K562 (cell line): ENCODE results near the gene ENG. TPM values are rescaled to one million over a fixed set of nuclear protein-coding genes. Genes with fewer than 3 reads are reported as not detected.

ENCODE experiments used
- ATAC-seq: fragments of 200-7000 bp; cut with Tn5 transposase; 3 replicates; pipeline ENCODE4 v1.9.1; 2020; ENCODE audit warnings: moderate library complexity
- BruUV-seq: library from RNA; stranded (reverse); fragments of 400-500 nt; replicated peaks from 2 replicates; lab custom pipeline; 2021; lab: Mats Ljungman, UMichigan
- CTCF ChIA-PET: fragments of 300-600 bp; formaldehyde crosslinking; extraction: SDS; loops from one replicate; lab custom pipeline; 2021; ENCODE audit warnings: low intra/inter-chr PET ratio; lab: Yijun Ruan, JAX
- POLR2A ChIA-PET: fragments of 300-600, 350-650 bp; sonication (Branson Sonifier 250); formaldehyde crosslinking; extraction: SDS; loops from one replicate; lab custom pipeline; 2021; ENCODE audit warnings: antibody characterized with exemption, inconsistent platforms; lab: Yijun Ruan, JAX
- DNase-seq, 4 experiments: peaks; one replicate each; pipeline versions ENCODE4 v3.0.0 to v3.0.0-alpha.2; 2011 to 2018; ENCODE audit warnings: low spot score in 3 of 4, mixed read lengths in 3 of 4; ENCODE audit errors: extremely low read depth in 1 of 4
- FAIRE-seq: peaks from 2 replicates; lab custom pipeline; 2011; peaks lifted over from hg19 to GRCh38; lab: Jason Lieb, UNC
- H2AFZ ChIP-seq: 2 replicates; pipeline ENCODE4 v1.6.0; 2011; ENCODE audit warnings: low read depth, low read length, control low read depth, inconsistent platforms
- H3K27ac ChIP-seq: fragments of 200-600 bp; 3 replicates; pipeline ENCODE4 v1.8.0; 2011; ENCODE audit warnings: low read depth, mild to moderate bottlenecking, control low read depth, inconsistent platforms, low read length, moderate library complexity, mixed read lengths; ENCODE audit errors: extremely low read depth
- H3K27me3 ChIP-seq, 2 experiments: fragments of 300-600 bp in 1 of 2; 2 replicates in 1 of 2; 3 replicates in 1 of 2; pipeline versions ENCODE4 v1.6.0 to v1.8.0; 2011; ENCODE audit warnings: inconsistent platforms in 2 of 2, low read length in 2 of 2, mild to moderate bottlenecking in 1 of 2, mixed read lengths in 1 of 2, moderate library complexity in 1 of 2; ENCODE audit not compliant: control insufficient read depth in 2 of 2, insufficient read depth in 2 of 2
- H3K36me3 ChIP-seq: fragments of 300-600 bp; 3 replicates; pipeline ENCODE4 v1.8.0; 2011; ENCODE audit warnings: mild to moderate bottlenecking, low read length, inconsistent platforms; ENCODE audit not compliant: control insufficient read depth, insufficient read depth
- H3K4me1 ChIP-seq, 2 experiments: fragments of 200-600 bp in 1 of 2; replicated peaks in 1 of 2; 2 replicates in 1 of 2; 3 replicates in 1 of 2; pipeline versions ENCODE4 v1.5.1 to v1.8.0; 2011; ENCODE audit warnings: inconsistent platforms in 2 of 2, low read length in 2 of 2, mild to moderate bottlenecking in 1 of 2, mixed read lengths in 1 of 2, moderate library complexity in 1 of 2; ENCODE audit not compliant: control insufficient read depth in 2 of 2, insufficient read depth in 2 of 2
- H3K4me2 ChIP-seq: 2 replicates; pipeline ENCODE4 v1.6.1; 2011; ENCODE audit warnings: low read length, control low read depth, inconsistent platforms, mixed read lengths; ENCODE audit not compliant: insufficient read depth
- H3K4me3 ChIP-seq: fragments of 200-600 bp; sonication (generic), shearing (Covaris generic); 2 replicates; pipeline ENCODE4 v1.5.1; 2016; ENCODE audit warnings: control low read depth, inconsistent platforms
- H3K79me2 ChIP-seq: fragments of 200-600 bp; 3 replicates; pipeline ENCODE4 v1.8.0; 2011; ENCODE audit warnings: low read length, inconsistent platforms; ENCODE audit not compliant: control insufficient read depth, insufficient read depth
- H3K9ac ChIP-seq, 2 experiments: 2 replicates each; pipeline versions ENCODE4 v1.6.0 to v1.6.1; 2011; ENCODE audit warnings: low read depth in 2 of 2, low read length in 2 of 2, control low read depth in 1 of 2, inconsistent platforms in 1 of 2, mild to moderate bottlenecking in 1 of 2, mixed read lengths in 1 of 2; ENCODE audit not compliant: insufficient read depth in 1 of 2
- H3K9me1 ChIP-seq: one replicate; pipeline ENCODE4 v1.6.0; 2011; ENCODE audit warnings: inconsistent platforms, mild to moderate bottlenecking, low read length, moderate library complexity; ENCODE audit not compliant: control insufficient read depth, insufficient read depth
- H3K9me3 ChIP-seq: replicated peaks from 2 replicates; pipeline ENCODE4 v1.5.1; 2011; ENCODE audit warnings: low read depth, low read length, inconsistent platforms; ENCODE audit not compliant: control insufficient read depth, insufficient read depth
- H4K20me1 ChIP-seq: replicated peaks from 2 replicates; pipeline ENCODE4 v1.6.1; 2011; ENCODE audit warnings: low read length, inconsistent platforms, mixed read lengths; ENCODE audit not compliant: control insufficient read depth, insufficient read depth
- ARID3A ChIP-seq: IDR thresholded peaks from 2 replicates; pipeline ENCODE4 v1.6.1; 2012; ENCODE audit warnings: low read depth, low read length, improper control_type of control experiment, borderline replicate concordance
- HNRNPUL1 ChIP-seq: fragments of 200-400 bp; formaldehyde crosslinking; IDR thresholded peaks from 2 replicates; pipeline ENCODE4 v1.6.1; 2017; ENCODE audit warnings: low read length
- IRF2 ChIP-seq: sonication (generic); formaldehyde crosslinking; IDR thresholded peaks from 2 replicates; pipeline ENCODE4 v1.8.1; 2022; ENCODE audit warnings: mild to moderate bottlenecking, missing genetic modification reagents
- MTA3 ChIP-seq: fragments of 450-650 bp; formaldehyde crosslinking; IDR thresholded peaks from 2 replicates; pipeline ENCODE4 v1.6.1; 2017; ENCODE audit warnings: mild to moderate bottlenecking, borderline replicate concordance
- NCOA4 ChIP-seq: fragments of 450-650 bp; IDR thresholded peaks from 2 replicates; pipeline ENCODE4 v1.6.1; 2018; ENCODE audit warnings: mild to moderate bottlenecking; ENCODE audit not compliant: partially characterized antibody
- SIN3B ChIP-seq: fragments of 450-650 bp; IDR thresholded peaks from 2 replicates; pipeline ENCODE4 v1.6.1; 2017; ENCODE audit warnings: low read depth, mild to moderate bottlenecking, moderate library complexity
- SIX5 ChIP-seq, 2 experiments: IDR thresholded peaks; 2 replicates each; pipeline ENCODE4 v1.6.1; 2011; ENCODE audit warnings: low read length in 2 of 2, borderline replicate concordance in 1 of 2, low read depth in 1 of 2, mild to moderate bottlenecking in 1 of 2, moderate library complexity in 1 of 2; ENCODE audit not compliant: insufficient read depth in 1 of 2
- TRIM28 ChIP-seq: fragments of 450-650 bp; IDR thresholded peaks from 2 replicates; pipeline ENCODE4 v1.6.1; 2017
- ZBTB2 ChIP-seq: fragments of 450-650 bp; IDR thresholded peaks from 2 replicates; pipeline ENCODE4 v1.6.1; 2016; ENCODE audit warnings: antibody characterized with exemption
- ZKSCAN1 ChIP-seq: fragments of 150-350 bp; IDR thresholded peaks from 2 replicates; pipeline ENCODE4 v1.6.1; 2016; ENCODE audit warnings: low read depth, low read length
- ZNF212 ChIP-seq: fragments of 450-650 bp; formaldehyde crosslinking; IDR thresholded peaks from 2 replicates; pipeline ENCODE4 v1.4.0; 2020; ENCODE audit warnings: mild to moderate bottlenecking
- WGBS: fragments of 100-300 bp; shearing (Covaris generic); methylation state at CpG from one replicate; pipeline ENCODE4 v1.1.6; 2016; ENCODE audit warnings: low coverage, mixed read lengths; ENCODE audit not compliant: insufficient coverage; ENCODE audit errors: missing lambda C conversion rate; 5-methylcytosine and 5-hydroxymethylcytosine counted together
- in situ Hi-C: fragments of 300-500 bp; cut with MboI; formaldehyde crosslinking; loops from 4 replicates; pipeline ENCODE4 v1.15.0; 2018; ENCODE audit warnings: inconsistent platforms, mixed read lengths
- intact Hi-C: fragments of 100-400 bp; cut with micrococcal nuclease; formaldehyde crosslinking; loops from 2 replicates; pipeline ENCODE4 v1.14.2; 2022
- polyA plus RNA-seq, 8 experiments: library from polyadenylated mRNA; depleted of rRNA in 4 of 8; stranded (reverse) in 5 of 8; unstranded in 3 of 8; fragments of >200 nt; fragmentation: Nextera tagmentation in 2 of 8; fragmentation: Illumina TruSeq in 1 of 8; extraction: Ambion mirVana in 2 of 8; extraction: Trizol in 1 of 8; gene quantifications; 2 replicates each; pipeline versions ENCODE4 v1.2.1 to v1.2.3, GENCODE V29; 2011 to 2014; ENCODE audit warnings: inconsistent platforms in 1 of 8, missing spikeins in 1 of 8
- total RNA-seq, 7 experiments: library from RNA; depleted of rRNA in 6 of 7; stranded (reverse); fragments of >200 nt in 6 of 7; fragmentation: Illumina TruSeq in 2 of 7; extraction: Trizol in 2 of 7; gene quantifications; 2 replicates each; pipeline versions ENCODE4 v1.2.1 to v1.2.3, GENCODE V29; 2011 to 2021; ENCODE audit warnings: low replicate concordance in 1 of 7

The ENG gene
- total and polyA plus RNA-seq, 9 of the 15 experiments (the other 6 are each of a cell fraction or from before 2014, with no cell fraction given), result 0.04 to 0.40 (median 0.14) TPM; not detected in 1

- in situ Hi-C loops, result no loop called here
- H4K20me1 ChIP-seq, result no peaks in the 10 kb centered on the region
- DNase-seq (no peak), ATAC-seq (no peak), FAIRE-seq (no peak)
- no TSS peak for BruUV-seq
- intact Hi-C loops, result no loop called here
- H2AFZ ChIP-seq, result no peak overlapping the region
- TF ChIP-seq MTA3 (no peak), TRIM28 (no peak), SIN3B (no peak), ZBTB2 (no peak), IRF2 (CRISPR knock-in tag) (no peak), ZNF212 (CRISPR knock-in tag) (no peak), ARID3A (no peak), HNRNPUL1 (no peak), NCOA4 (no peak), SIX5 (IDR thresholded peaks at IDR 0.05; ENCODE audit: borderline replicate concordance in 1 of 2, insufficient read depth in 1 of 2, low read depth in 1 of 2, low read length in 2 of 2) (no peak), ZKSCAN1 (no peak)
- H3K4me3 ChIP-seq, result no peak overlapping the region
- peaks cover 15% of the 10 kb centered on the region; the same call in 1 of the 3 replicates for H3K36me3 ChIP-seq
- no peak overlapping the region for H3K27ac ChIP-seq
- H3K4me1 ChIP-seq, result peaks cover 0 to 22% of the 10 kb centered on the region in 2 experiments; a peak in 1 of 5 replicates
- no peak overlapping the region for H3K9ac ChIP-seq
- 89% methylated on average over 4 of the region's 11 CpGs for WGBS
- no peaks in the 10 kb centered on the region for H3K9me1 ChIP-seq
- ChIA-PET POLR2A (interaction anchor here (0.6 to 1.8 kb wide), 5 partner anchors 9 to 31 kb away, joined by 3 to 12 read pairs (median 6); no protein-coding TSS in a partner anchor), CTCF (no interaction called here)
- no peaks in the 10 kb centered on the region for H3K9me3 ChIP-seq
- H3K27me3 ChIP-seq, result no peaks in the 10 kb centered on the region
- H3K79me2 ChIP-seq, result no peaks in the 10 kb centered on the region
- no peak overlapping the region for H3K4me2 ChIP-seq
These were observed 35.9 kb downstream of the ENG start for GRCh38 chr9:127818574-127818973.
